ENCODE results near the gene TBATA. TPM values are rescaled to one million over a fixed set of nuclear protein-coding genes. Genes with fewer than 3 reads are reported as not detected.

Gene TBATA
- polyA plus RNA-seq, 1 of the 3 experiments (the other 2 are of a cell fraction) = not detected

- no peak for TF ChIP-seq USF1 (IDR thresholded peaks at IDR 0.05; ENCODE audit: borderline replicate concordance, low read depth)
- TF ChIP-seq RFX5 (IDR thresholded peaks at IDR 0.05; ENCODE audit: low read length) = no peak
- no peak for TF ChIP-seq GATA2 (CRISPR knock-in tag; IDR thresholded peaks at IDR 0.05)
Observed at GRCh38 chr10:70729763-70730357, 55.3 kb downstream of the TBATA start (continued).

- no peak for DNase-seq
- no peak for TF ChIP-seq SMC3 (IDR thresholded peaks at IDR 0.05; ENCODE audit: low read depth, low read length)
- no peak for TF ChIP-seq PBX3 (IDR thresholded peaks at IDR 0.05)
- no peak for TF ChIP-seq REST (IDR thresholded peaks at IDR 0.05; ENCODE audit: low read depth, low read length)
- TF ChIP-seq TAF1 (IDR thresholded peaks at IDR 0.05; ENCODE audit: borderline replicate concordance, low read depth, low read length) = no peak
- no peak for TF ChIP-seq MAX (IDR thresholded peaks at IDR 0.05; ENCODE audit: low read depth)
- Histone ChIP-seq H3K4me2 (no peak overlapping the region), H3K9me3 (no peaks in the 10 kb centered on the region), H3K36me3 (replicated peaks in 1 of 2; ENCODE audit: control insufficient read depth in 1 of 2, insufficient read depth in 2 of 2, low read length in 1 of 2) (no peaks in the 10 kb centered on the region), H2AFZ (ENCODE audit: low read depth) (no peak overlapping the region), H3K27ac (ENCODE audit: low read depth in 2 of 2, low read length in 1 of 2) (no peak overlapping the region), H3K4me3 (ENCODE audit: low read depth in 2 of 2, low read length in 1 of 2) (no peak overlapping the region), H3K9me2 (no peaks in the 10 kb centered on the region), H3K27me3 (ENCODE audit: insufficient read depth) (no peaks in the 10 kb centered on the region), H4K20me1 (ENCODE audit: insufficient read depth) (no peaks in the 10 kb centered on the region), H3F3A (replicated peaks; ENCODE audit: insufficient read depth) (no peaks in the 10 kb centered on the region), H3K79me2 (ENCODE audit: insufficient read depth) (no peaks in the 10 kb centered on the region), H3K4me1 (ENCODE audit: control insufficient read depth in 1 of 2, insufficient read depth in 2 of 2, low read depth in 1 of 2, low read length in 1 of 2) (peaks cover 0 to 29% of the 10 kb centered on the region in 2 experiments; a peak in 1 of 4 replicates), H3K9ac (no peak overlapping the region)
- ChIA-PET POLR2A (no interaction called here), CTCF (no interaction called here)
- WGBS (ENCODE audit: low lambda C conversion rate) = 85% methylated on average over 2 of the region's 2 CpGs
Observed at GRCh38 chr10:70728328-70728727, 56.8 kb downstream of the TBATA start.
